Common myeloid progenitor, CD34-positive (primary cell): Measurements from ENCODE around the gene LRRC74B.
"Not testable (repeated sequence)": the region's sequence is repeated elsewhere in the genome, so short reads cannot be mapped to it uniquely, and the experiment has no call there.

ENCODE experiments used
- CTCF ChIA-PET: fragments of 350-600 bp; sonication (Branson Sonifier 250); formaldehyde crosslinking; loops from one replicate; lab custom pipeline; 2021; ENCODE audit warnings: antibody characterized with exemption; lab: Charles Lee
- POLR2A ChIA-PET: fragments of 350-600 bp; sonication (Branson Sonifier 250); formaldehyde crosslinking; loops from one replicate; lab custom pipeline; 2021; ENCODE audit warnings: antibody characterized with exemption; lab: Charles Lee
- DNase-seq, 3 donors: peaks; one replicate each; pipeline versions ENCODE4 v3.0.0 to v3.0.0-alpha.2; 2013
- H3K27ac ChIP-seq, 2 experiments: 1 replicate in 1 of 2; 2 replicates in 1 of 2; pipeline ENCODE4 v1.7.0; 2013; ENCODE audit warnings: inconsistent platforms in 2 of 2, low read length in 2 of 2, mild to moderate bottlenecking in 2 of 2, low read depth in 1 of 2, moderate library complexity in 1 of 2; ENCODE audit not compliant: severe bottlenecking in 2 of 2, insufficient read depth in 1 of 2, poor library complexity in 1 of 2
- H3K27me3 ChIP-seq, 5 experiments: replicated peaks in 2 of 5; 1 replicate in 3 of 5; 2 replicates in 2 of 5; pipeline versions ENCODE4 v1.6.1 to v1.7.0; 2013; ENCODE audit warnings: low read length in 4 of 5, mild to moderate bottlenecking in 2 of 5, moderate library complexity in 2 of 5, inconsistent platforms in 1 of 5; ENCODE audit not compliant: insufficient read depth in 5 of 5, control insufficient read depth in 4 of 5
- H3K36me3 ChIP-seq, 4 experiments: 1 replicate in 2 of 4; 2 replicates in 2 of 4; pipeline versions ENCODE4 v1.6.1 to v1.7.0; 2013; ENCODE audit warnings: low read length in 3 of 4, control low read depth in 1 of 4, mild to moderate bottlenecking in 1 of 4; ENCODE audit not compliant: control insufficient read depth in 4 of 4, insufficient read depth in 4 of 4
- H3K4me1 ChIP-seq, 4 experiments: 1 replicate in 3 of 4; 2 replicates in 1 of 4; pipeline versions ENCODE4 v1.6.1 to v1.7.1; 2013; ENCODE audit warnings: low read length in 3 of 4, mild to moderate bottlenecking in 3 of 4, control low read depth in 1 of 4, inconsistent platforms in 1 of 4, moderate library complexity in 1 of 4; ENCODE audit not compliant: control insufficient read depth in 4 of 4, insufficient read depth in 4 of 4; ENCODE audit errors: control extremely low read depth in 1 of 4
- H3K4me3 ChIP-seq, 7 experiments: 1 replicate in 4 of 7; 2 replicates in 3 of 7; pipeline versions ENCODE4 v1.5.1 to v1.7.0; 2013; ENCODE audit warnings: mild to moderate bottlenecking in 7 of 7, low read length in 6 of 7, moderate library complexity in 6 of 7, inconsistent platforms in 2 of 7, low read depth in 2 of 7, control low read depth in 1 of 7; ENCODE audit not compliant: insufficient read depth in 4 of 7, control insufficient read depth in 1 of 7; ENCODE audit errors: extremely low read depth in 1 of 7
- H3K9me3 ChIP-seq, 5 experiments: 1 replicate in 4 of 5; 2 replicates in 1 of 5; pipeline versions ENCODE4 v1.6.1 to v1.7.1; 2013; ENCODE audit warnings: low read length in 4 of 5, mild to moderate bottlenecking in 2 of 5, inconsistent platforms in 1 of 5, low read depth in 1 of 5, moderate library complexity in 1 of 5; ENCODE audit not compliant: control insufficient read depth in 4 of 5, insufficient read depth in 2 of 5; ENCODE audit errors: control extremely low read depth in 1 of 5
- WGBS: methylation state at CpG from one replicate; pipeline ENCODE4 v1.1.5; 2013; ENCODE audit not compliant: insufficient coverage; 5-methylcytosine and 5-hydroxymethylcytosine counted together

The LRRC74B gene

DNA sequence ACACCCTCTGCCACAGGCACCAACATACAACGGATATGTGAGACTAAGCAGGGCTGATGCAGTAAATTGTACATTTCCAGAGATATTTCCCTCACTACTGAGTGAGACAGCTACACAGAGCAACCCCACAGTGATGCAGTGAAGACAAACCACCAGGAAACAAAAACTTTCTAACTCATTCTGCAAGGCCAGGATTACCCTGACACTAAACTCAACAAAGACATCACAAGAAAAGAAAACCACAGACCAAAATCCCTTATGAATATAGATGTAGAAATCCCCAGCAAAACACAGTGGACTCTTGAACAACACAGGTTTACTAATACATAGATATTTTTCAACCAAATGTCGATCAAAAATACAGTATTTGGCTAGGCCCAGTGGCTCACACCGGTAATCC lies 11.9 kb upstream of the LRRC74B start:
- POLR2A ChIA-PET, result no interaction called here
- CTCF ChIA-PET, result interaction anchor here (1.1 kb wide), 1 partner anchor 31 kb away, joined by 3 read pairs; no protein-coding TSS in a partner anchor
- WGBS, result 100% methylated on average over 2 of the region's 3 CpGs
- Histone ChIP-seq H3K27ac (no peak overlapping the region), H3K27me3 (peaks cover 0 to 27% (median 15%) of the 10 kb centered on the region in 5 experiments), H3K4me1 (peaks cover 0 to 8% (median 5%) of the 10 kb centered on the region in 4 experiments), H3K9me3 (no peaks in the 10 kb centered on the region), H3K4me3 (no peak overlapping the region), H3K36me3 (no peaks in the 10 kb centered on the region)
- DNase-seq, result no peak

DNA sequence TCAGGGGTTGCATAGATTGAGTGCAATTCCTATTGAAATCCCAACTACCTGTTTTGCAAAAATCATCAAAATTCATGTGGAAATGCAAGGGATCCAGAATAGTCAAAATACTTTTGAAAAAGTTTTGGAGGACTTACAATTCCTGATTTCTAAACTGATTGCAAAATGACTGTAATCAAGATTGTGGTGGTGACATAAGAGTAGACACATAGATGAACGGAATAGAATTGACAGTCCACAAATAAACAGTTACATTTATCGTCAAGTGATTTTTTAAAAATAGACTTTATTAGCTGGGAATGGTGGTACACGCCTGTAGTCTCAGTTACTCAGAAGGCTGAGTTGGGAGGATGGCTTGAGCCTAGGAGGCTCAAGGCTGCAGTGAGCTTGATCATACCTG lies 10.8 kb upstream of the LRRC74B start:
- no peaks in the 10 kb centered on the region for H3K36me3 ChIP-seq
- H3K27ac ChIP-seq, result no peak overlapping the region
- WGBS, result 100% methylated on average over 1 of the region's 3 CpGs
- peaks cover 0 to 27% (median 15%) of the 10 kb centered on the region in 5 experiments for H3K27me3 ChIP-seq
- ChIA-PET CTCF (no interaction called here), POLR2A (no interaction called here)
- H3K4me1 ChIP-seq, result peaks cover 0 to 8% (median 5%) of the 10 kb centered on the region in 4 experiments
- no peak for DNase-seq
- H3K9me3 ChIP-seq, result no peaks in the 10 kb centered on the region
- no peak overlapping the region for H3K4me3 ChIP-seq

DNA sequence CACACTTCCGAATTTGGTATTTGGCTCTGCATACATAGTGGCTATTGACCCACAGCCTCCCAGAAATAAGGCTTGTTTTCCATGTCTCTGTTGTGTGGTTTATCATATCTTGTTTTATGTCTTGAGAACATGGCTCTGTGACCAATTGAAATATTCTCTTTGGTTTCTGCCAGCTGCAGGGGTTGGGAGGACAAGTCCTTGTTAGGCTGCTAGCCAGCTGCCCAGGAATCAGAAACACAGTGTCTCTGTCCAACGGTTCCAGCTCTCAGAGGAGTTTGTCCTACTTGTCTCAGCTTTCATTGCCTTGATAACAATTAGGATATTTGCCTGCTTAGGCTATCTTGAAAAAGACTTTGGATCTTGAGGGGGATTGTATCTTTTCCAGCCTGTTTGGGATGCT lies 7.3 kb upstream of the LRRC74B start:
- Histone ChIP-seq H3K9me3 (no peaks in the 10 kb centered on the region), H3K4me1 (peaks cover 0 to 2% (median 0%) of the 10 kb centered on the region in 4 experiments), H3K4me3 (no peak overlapping the region), H3K36me3 (no peaks in the 10 kb centered on the region), H3K27ac (no peak overlapping the region), H3K27me3 (peaks cover 0 to 9% (median 0%) of the 10 kb centered on the region in 5 experiments)
- POLR2A ChIA-PET, result no interaction called here
- CTCF ChIA-PET, result interaction anchor here (1.1 to 2.3 kb wide), 2 partner anchors 9 to 17 kb away, joined by 4 to 8 read pairs; no protein-coding TSS in a partner anchor
- DNase-seq, result no peak
- 100% methylated on average over 1 of the region's 2 CpGs for WGBS

DNA sequence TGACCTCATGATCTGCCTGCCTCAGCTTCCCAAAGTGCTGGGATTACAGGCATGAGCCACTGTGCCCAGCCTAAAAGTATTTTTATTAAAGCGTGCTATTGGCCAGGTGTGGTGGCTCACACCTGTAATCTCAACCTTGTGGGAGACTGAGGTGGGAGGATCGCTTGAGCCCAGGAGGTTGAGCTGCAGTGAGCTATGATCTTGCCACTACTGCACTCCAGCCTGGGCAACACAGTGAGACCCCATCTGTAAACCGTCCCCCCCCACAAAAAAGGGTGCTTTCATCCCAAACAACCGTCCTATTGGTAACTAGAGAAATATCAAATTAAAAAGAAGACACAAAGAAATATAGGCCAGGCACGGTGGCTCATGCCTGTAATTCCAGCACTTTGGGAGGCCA lies 6.6 kb upstream of the LRRC74B start:
- WGBS, result 91% methylated on average over 4 of the region's 5 CpGs

DNA sequence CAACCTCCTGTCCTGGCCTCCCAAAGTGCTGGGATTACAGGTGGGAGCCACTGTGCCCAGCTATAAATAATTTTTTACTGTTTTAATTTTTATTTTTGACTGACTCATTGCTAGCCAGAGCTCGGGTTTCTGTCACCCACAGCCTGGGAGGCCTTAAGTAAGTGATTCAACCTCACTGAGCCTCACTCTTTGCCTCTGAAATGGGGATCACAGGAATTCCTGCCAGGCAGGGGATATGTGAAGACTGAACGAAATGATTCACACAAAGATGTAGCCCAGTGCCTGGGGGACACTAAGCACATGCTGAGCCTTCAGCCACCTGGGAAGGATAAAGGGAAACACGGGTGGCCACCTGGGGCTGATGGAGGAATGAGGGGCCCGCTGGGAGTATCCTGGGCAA lies 3.8 kb upstream of the LRRC74B start:
- H3K36me3 ChIP-seq, result no peaks in the 10 kb centered on the region
- H3K27me3 ChIP-seq, result peaks cover 0 to 7% (median 0%) of the 10 kb centered on the region in 5 experiments
- WGBS, result 97% methylated on average over 4 of the region's 4 CpGs
- no peak overlapping the region for H3K4me3 ChIP-seq
- DNase-seq, result no peak
- H3K27ac ChIP-seq, result no peak overlapping the region
- ChIA-PET CTCF (no interaction called here), POLR2A (no interaction called here)
- no peaks in the 10 kb centered on the region for H3K9me3 ChIP-seq
- H3K4me1 ChIP-seq, result peaks cover 0 to 27% (median 21%) of the 10 kb centered on the region in 4 experiments

More for the DNA sequence above, 6.6 kb upstream of the LRRC74B start:
- H3K36me3 ChIP-seq, DNase-seq, H3K9me3 ChIP-seq, POLR2A ChIA-PET, H3K27ac ChIP-seq, H3K27me3 ChIP-seq, H3K4me3 ChIP-seq, H3K4me1 ChIP-seq: not testable (repeated sequence)
- CTCF ChIA-PET, result interaction anchor here (2.3 kb wide), 1 partner anchor 18 kb away, joined by 8 read pairs; no protein-coding TSS in a partner anchor

DNA sequence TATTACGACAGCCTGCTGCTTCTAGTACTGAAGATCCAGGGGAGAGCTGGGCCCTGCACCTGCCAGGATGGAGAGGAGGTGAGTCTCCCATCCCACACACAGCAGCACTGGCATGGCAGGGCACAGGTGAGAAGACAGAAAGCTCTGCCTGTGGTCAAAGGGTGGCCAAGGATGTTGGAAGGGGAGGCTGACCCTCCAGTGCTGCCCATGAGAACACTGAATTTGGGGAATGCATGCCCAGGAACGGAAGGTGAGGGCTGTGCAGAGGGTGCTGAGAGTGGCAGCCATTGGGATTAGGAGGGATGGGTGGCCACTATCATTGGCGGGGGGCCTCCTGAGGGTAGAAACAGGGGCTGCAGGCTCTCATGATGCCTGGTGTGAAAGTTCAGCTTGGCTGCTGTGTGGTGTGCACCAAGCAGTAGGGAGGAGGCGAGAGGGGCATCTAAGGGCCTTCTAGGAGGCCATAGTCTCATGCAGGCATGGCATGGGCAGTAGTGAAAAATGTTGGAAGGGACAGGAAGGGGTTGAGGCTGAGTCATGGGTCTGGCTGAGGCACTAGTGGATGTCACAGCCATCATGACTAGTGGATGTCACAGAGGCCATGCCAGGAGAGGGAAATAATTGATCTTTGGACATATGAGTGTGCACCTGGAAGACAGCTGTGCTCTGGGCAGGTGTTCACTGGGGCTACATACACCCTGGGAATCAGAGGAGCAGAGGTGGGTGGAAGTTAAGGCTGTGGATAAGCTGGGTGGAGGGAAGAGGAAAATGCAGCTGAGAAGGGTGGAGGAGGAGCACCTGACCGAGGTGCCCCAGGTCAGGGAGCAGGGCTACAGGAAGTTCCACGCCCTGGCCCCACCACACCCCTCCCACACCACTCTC lies 2.5 kb upstream of the LRRC74B start:
- H3K36me3 ChIP-seq, result no peaks in the 10 kb centered on the region
- H3K4me1 ChIP-seq, result peaks cover 0 to 27% (median 21%) of the 10 kb centered on the region in 4 experiments
- CTCF ChIA-PET, result interaction anchor here (0.8 to 1.9 kb wide), 3 partner anchors 20 to 40 kb away, joined by 3 to 4 read pairs (median 3); no protein-coding TSS in a partner anchor
- no peak overlapping the region for H3K27ac ChIP-seq
- POLR2A ChIA-PET, result no interaction called here
- WGBS, result 100% methylated on average over 4 of the region's 6 CpGs
- H3K9me3 ChIP-seq, result no peaks in the 10 kb centered on the region
- no peak overlapping the region for H3K4me3 ChIP-seq
- DNase-seq, result peak in 2 of 3 donors; percentile 13 to 15
- H3K27me3 ChIP-seq, result peaks cover 0 to 10% (median 0%) of the 10 kb centered on the region in 5 experiments
